ENCODE data around the gene IL17RD. TPM values are rescaled to one million over a fixed set of nuclear protein-coding genes. Genes with fewer than 3 reads are reported as not detected.

The IL17RD gene
- total and polyA plus RNA-seq, 2 of the 13 experiments (the other 11 are each of a cell fraction or from before 2014, with no cell fraction given), result 0.28 to 0.31 TPM

- 28% methylated on average over 4 of the region's 4 CpGs for WGBS (ENCODE audit: low lambda C conversion rate)
- intact Hi-C loops (cut with micrococcal nuclease; ENCODE audit: unreplicated experiment), result no loop called here
- no peak for DNase-seq (ENCODE audit: low spot score)
- Histone ChIP-seq H3K27me3 (ENCODE audit: control insufficient read depth in 1 of 2, insufficient read depth in 2 of 2, low read length in 2 of 2) (peaks cover 5 to 64% of the 10 kb centered on the region in 2 experiments), H3K36me3 (replicated peaks in 1 of 2; ENCODE audit: control insufficient read depth in 1 of 2, insufficient read depth in 2 of 2, low read length in 2 of 2) (no peaks in the 10 kb centered on the region), H3K9ac (ENCODE audit: insufficient read depth, low read depth, low read length) (no peak overlapping the region), H3K9me3 (ENCODE audit: low read length) (no peaks in the 10 kb centered on the region), H4K20me1 (ENCODE audit: insufficient read depth, low read length) (no peaks in the 10 kb centered on the region), H3K4me1 (ENCODE audit: insufficient read depth, low read length) (peaks cover 30% of the 10 kb centered on the region), H2AFZ (ENCODE audit: low read length) (no peak overlapping the region), H3K4me3 (replicated peaks in 1 of 3; ENCODE audit: insufficient read depth in 1 of 3, low read depth in 2 of 3, low read length in 3 of 3) (peak overlapping the region in 2 of 3 experiments; percentile 69 to 77; a peak in 2 of 6 replicates), H3K79me2 (ENCODE audit: insufficient read depth, low read length) (no peaks in the 10 kb centered on the region), H3K4me2 (ENCODE audit: low read depth, low read length) (peak overlapping the region; percentile 64; the same call in 1 of the 2 replicates), H3K27ac (ENCODE audit: extremely low read length, insufficient read depth, low read length) (no peak overlapping the region)
- ChIA-PET POLR2A (no interaction called here), CTCF (ENCODE audit: low intra/inter-chr PET ratio, low total read pairs) (no interaction called here)
- BruUV-seq (replicated peaks), result no TSS peak
- no peak for ATAC-seq
- FAIRE-seq, result no peak
- in situ Hi-C loops (cut with HindIII; ENCODE audit: extremely low pct_ligation_motif_present, low pct_unique_long_range_greater_than_20kb), result no loop called here
- TF ChIP-seq ARNT (IDR thresholded peaks at IDR 0.05) (no peak), BHLHE40 (IDR thresholded peaks at IDR 0.05; ENCODE audit: low read length) (no peak), TFDP1 (CRISPR knock-in tag; IDR thresholded peaks at IDR 0.05; ENCODE audit: borderline replicate concordance) (no peak), HINFP (CRISPR knock-in tag; IDR thresholded peaks at IDR 0.05; ENCODE audit: low read depth) (no peak), GATAD2A (CRISPR knock-in tag; IDR thresholded peaks at IDR 0.05) (no peak), NR3C1 (CRISPR knock-in tag; IDR thresholded peaks at IDR 0.05) (no peak), CTCF (CRISPR knock-in tag; IDR thresholded peaks at IDR 0.05) (no peak), ARNTL (CRISPR knock-in tag; IDR thresholded peaks at IDR 0.05) (no peak), KLF12 (CRISPR knock-in tag; IDR thresholded peaks at IDR 0.05; ENCODE audit: borderline replicate concordance) (no peak), PBX2 (CRISPR knock-in tag; IDR thresholded peaks at IDR 0.05) (no peak), TRIM24 (CRISPR knock-in tag; IDR thresholded peaks at IDR 0.05) (no peak)
Measured at GRCh38 chr3:57165641-57166040, 488 bp upstream of the IL17RD start.

All from HepG2 (cell line).